IMR-90 (cell line): ENCODE results near the gene PDCD10. TPM values are rescaled to one million over a fixed set of nuclear protein-coding genes. Genes with fewer than 3 reads are reported as not detected.

Experiments used
- ATAC-seq: fragments of 200-7000 bp; cut with Tn5 transposase; 2 replicates; pipeline ENCODE4 v1.9.1; 2020; ENCODE audit warnings: low read depth, mild to moderate bottlenecking, moderate library complexity
- BruUV-seq: library from RNA; stranded (reverse); fragments of 400-500 nt; replicated peaks from 2 replicates; lab custom pipeline; 2021; lab: Mats Ljungman, UMichigan
- CTCF ChIA-PET: fragments of 300-600 bp; formaldehyde crosslinking; extraction: SDS; loops from one replicate; lab custom pipeline; 2021; ENCODE audit warnings: antibody characterized with exemption; lab: Yijun Ruan, JAX
- POLR2A ChIA-PET: fragments of 300-600 bp; sonication (Branson Sonifier 250); formaldehyde crosslinking; loops from one replicate; lab custom pipeline; 2022; ENCODE audit warnings: antibody characterized with exemption; ENCODE audit not compliant: unreplicated experiment; lab: Charles Lee
- DNase-seq: peaks from one replicate; pipeline ENCODE4 v3.0.0; 2013
- H2AFZ ChIP-seq: replicated peaks from 2 replicates; pipeline ENCODE3; 2013; ENCODE audit warnings: low read length, mild to moderate bottlenecking; ENCODE audit not compliant: poor library complexity
- H2AK5ac ChIP-seq: 2 replicates; pipeline ENCODE4 v1.6.1; 2013; ENCODE audit warnings: low read depth, low read length, inconsistent platforms
- H2AK9ac ChIP-seq: replicated peaks from 2 replicates; pipeline ENCODE3; 2013; ENCODE audit warnings: mild to moderate bottlenecking, low read depth, low read length, moderate library complexity; ENCODE audit not compliant: poor library complexity
- H2BK120ac ChIP-seq: 2 replicates; pipeline ENCODE4 v1.6.1; 2013; ENCODE audit warnings: low read depth, low read length, inconsistent platforms
- H2BK15ac ChIP-seq: 3 replicates; pipeline ENCODE4 v1.6.1; 2013; ENCODE audit warnings: low read depth, low read length, inconsistent platforms
- H2BK20ac ChIP-seq: 2 replicates; pipeline ENCODE4 v1.6.1; 2013; ENCODE audit warnings: low read depth, mild to moderate bottlenecking, inconsistent platforms, low read length, moderate library complexity
- H2BK5ac ChIP-seq: 2 replicates; pipeline ENCODE4 v1.6.1; 2013; ENCODE audit warnings: mild to moderate bottlenecking, low read depth, low read length, inconsistent platforms; ENCODE audit not compliant: poor library complexity, severe bottlenecking
- H3K14ac ChIP-seq: replicated peaks from 2 replicates; pipeline ENCODE4 v1.6.1; 2013; ENCODE audit warnings: low read depth, low read length, inconsistent platforms
- H3K18ac ChIP-seq: 2 replicates; pipeline ENCODE4 v1.6.1; 2013; ENCODE audit warnings: low read depth, low read length, control low read depth
- H3K23ac ChIP-seq: 2 replicates; pipeline ENCODE4 v1.6.1; 2013; ENCODE audit warnings: low read depth, low read length, inconsistent platforms
- H3K27ac ChIP-seq: 2 replicates; pipeline ENCODE4 v1.5.1; 2013; ENCODE audit warnings: mild to moderate bottlenecking, control low read depth, low read length; ENCODE audit not compliant: insufficient read depth
- H3K27me3 ChIP-seq: 2 replicates; pipeline ENCODE4 v1.6.1; 2013; ENCODE audit warnings: low read length; ENCODE audit not compliant: control insufficient read depth, insufficient read depth
- H3K36me3 ChIP-seq: 2 replicates; pipeline ENCODE4 v1.6.1; 2013; ENCODE audit warnings: low read length, mixed read lengths; ENCODE audit not compliant: control insufficient read depth, insufficient read depth
- H3K4ac ChIP-seq: 2 replicates; pipeline ENCODE4 v1.6.1; 2013; ENCODE audit warnings: low read depth, low read length, inconsistent platforms
- H3K4me1 ChIP-seq: 2 replicates; pipeline ENCODE4 v1.6.1; 2013; ENCODE audit warnings: low read length, mixed read lengths; ENCODE audit not compliant: control insufficient read depth, insufficient read depth
- H3K4me2 ChIP-seq: 2 replicates; pipeline ENCODE4 v1.6.1; 2013; ENCODE audit warnings: low read depth, mild to moderate bottlenecking, control low read depth, low read length, moderate library complexity
- H3K4me3 ChIP-seq: 2 replicates; pipeline ENCODE4 v1.5.1; 2013; ENCODE audit warnings: low read depth, mild to moderate bottlenecking, control low read depth, low read length, moderate library complexity; ENCODE audit not compliant: insufficient read depth
- H3K56ac ChIP-seq: 2 replicates; pipeline ENCODE4 v1.6.1; 2013; ENCODE audit warnings: low read length, inconsistent platforms; ENCODE audit not compliant: insufficient read depth; ENCODE audit errors: extremely low read depth
- H3K79me1 ChIP-seq, 2 experiments: 2 replicates each; pipeline ENCODE4 v1.6.1; 2013; ENCODE audit warnings: low read length in 2 of 2, inconsistent platforms in 1 of 2, low read depth in 1 of 2
- H3K9ac ChIP-seq: 2 replicates; pipeline ENCODE4 v1.6.1; 2013; ENCODE audit warnings: low read depth, low read length, control low read depth
- H3K9me1 ChIP-seq: 2 replicates; pipeline ENCODE4 v1.6.1; 2013; ENCODE audit warnings: low read length, inconsistent platforms; ENCODE audit not compliant: insufficient read depth
- H3K9me3 ChIP-seq: 2 replicates; pipeline ENCODE4 v1.6.1; 2013; ENCODE audit warnings: low read length; ENCODE audit not compliant: control insufficient read depth, insufficient read depth
- H4K20me1 ChIP-seq: 2 replicates; pipeline ENCODE4 v1.6.1; 2013; ENCODE audit warnings: low read length, inconsistent platforms; ENCODE audit not compliant: insufficient read depth
- H4K5ac ChIP-seq: 2 replicates; pipeline ENCODE4 v1.6.1; 2013; ENCODE audit warnings: mild to moderate bottlenecking, low read depth, low read length, control low read depth
- H4K8ac ChIP-seq, 2 experiments: 2 replicates each; pipeline ENCODE4 v1.6.1; 2013; ENCODE audit warnings: low read depth in 2 of 2, low read length in 2 of 2, control low read depth in 1 of 2, inconsistent platforms in 1 of 2
- H4K91ac ChIP-seq: 2 replicates; pipeline ENCODE4 v1.6.1; 2013; ENCODE audit warnings: low read depth, low read length, inconsistent platforms; ENCODE audit not compliant: insufficient read depth
- CHD1 ChIP-seq: IDR thresholded peaks from 2 replicates; pipeline ENCODE4 v1.6.1; 2012; ENCODE audit warnings: low read depth, low read length, improper control_type of control experiment
- FOS ChIP-seq: fragments of 150-350 bp; IDR thresholded peaks from 2 replicates; pipeline ENCODE4 v1.6.1; 2016; ENCODE audit warnings: low read depth, low read length
- WGBS, 2 experiments: methylation state at CpG; one replicate each; pipeline versions ENCODE4 v1.1.5 to v1.1.7; 2013; ENCODE audit warnings: missing lambda C conversion rate in 2 of 2; ENCODE audit not compliant: insufficient read length in 1 of 2; ENCODE audit errors: extremely low coverage in 2 of 2; 5-methylcytosine and 5-hydroxymethylcytosine counted together
- dilution Hi-C: fragments of 300-500 bp; cut with HindIII; formaldehyde crosslinking; loops from one replicate; pipeline ENCODE4 v1.14.3; 2018; ENCODE audit warnings: low sequenced_read_pairs; ENCODE audit not compliant: unreplicated experiment
- in situ Hi-C: fragments of 300-500 bp; cut with MboI; formaldehyde crosslinking; loops from 3 replicates; pipeline ENCODE4 v1.14.3; 2019; ENCODE audit warnings: low sequenced_read_pairs, inconsistent platforms, mixed read lengths
- intact Hi-C: fragments of 100-400 bp; cut with micrococcal nuclease; formaldehyde crosslinking; loops from 2 replicates; pipeline ENCODE4 v1.10.0; 2022
- polyA plus RNA-seq, 3 experiments: library from polyadenylated mRNA; depleted of rRNA; stranded (reverse); fragments of >200 nt; gene quantifications; 2 replicates each; pipeline ENCODE4 v1.2.3, GENCODE V29; 2012; ENCODE audit warnings: low replicate concordance in 1 of 3
- total RNA-seq: library from RNA; depleted of rRNA; stranded (reverse); fragments of >200 nt; gene quantifications from 2 replicates; pipeline ENCODE4 v1.2.3, GENCODE V29; 2012
- TF ChIP-seq, protein P1 (sequence below): fragments of 150-350 bp; IDR thresholded peaks from 2 replicates; pipeline ENCODE4 v1.6.1; 2016; ENCODE audit warnings: low read depth, mild to moderate bottlenecking, low read length, moderate library complexity, borderline replicate concordance

PDCD10 gene
- total and polyA plus RNA-seq, 2 of the 4 experiments (the other 2 are of a cell fraction), result 36.7 to 47.3 TPM

DNA sequence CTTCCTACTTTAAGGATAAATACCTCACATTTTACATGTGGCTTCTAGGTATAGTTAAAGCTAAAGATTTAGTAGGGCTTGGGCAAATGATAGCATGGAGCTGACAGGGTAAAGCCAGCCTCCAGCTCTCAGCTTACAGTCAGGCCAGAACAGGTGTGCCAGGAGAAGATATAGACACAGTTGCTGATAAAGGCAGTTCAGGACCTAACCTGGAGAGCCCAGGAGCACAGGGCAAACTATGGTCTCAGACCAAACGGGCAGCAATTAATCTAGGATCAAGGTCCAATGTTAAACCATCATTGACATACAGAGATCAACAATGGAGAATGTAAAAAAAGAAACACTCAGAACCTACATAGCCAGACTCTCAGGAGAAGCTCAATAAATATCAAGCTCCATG lies 84.9 kb downstream of the PDCD10 start:
- no peak overlapping the region for H2BK5ac ChIP-seq
- no peak overlapping the region for H3K4me2 ChIP-seq
- H3K18ac ChIP-seq, result no peak overlapping the region
- H3K4me1 ChIP-seq, result no peaks in the 10 kb centered on the region
- H3K27me3 ChIP-seq, result no peaks in the 10 kb centered on the region
- in situ Hi-C loops, result no loop called here
- DNase-seq, result no peak
- H3K36me3 ChIP-seq, result no peaks in the 10 kb centered on the region
- no peak overlapping the region for H2AK9ac ChIP-seq
- CTCF ChIA-PET, result no interaction called here
- H4K8ac ChIP-seq, result no peak overlapping the region
- H3K23ac ChIP-seq, result no peak overlapping the region
- no peaks in the 10 kb centered on the region for H3K79me1 ChIP-seq
- no peak overlapping the region for H3K27ac ChIP-seq
- no peaks in the 10 kb centered on the region for H3K9me1 ChIP-seq
- no peak overlapping the region for H4K5ac ChIP-seq
- no peak overlapping the region for H2BK120ac ChIP-seq
- no peak overlapping the region for H3K9ac ChIP-seq
- dilution Hi-C loops, result no loop called here
- BruUV-seq, result no TSS peak
- intact Hi-C loops, result no loop called here
- no peak overlapping the region for H4K91ac ChIP-seq
- no peaks in the 10 kb centered on the region for H3K9me3 ChIP-seq
- no peak overlapping the region for H2BK20ac ChIP-seq
- WGBS, 2 experiments, result no CpG with 5 or more reads among the region's 1 CpG
- TF ChIP-seq CHD1 (no peak), FOS (no peak)
- TF ChIP-seq, protein P1, sequence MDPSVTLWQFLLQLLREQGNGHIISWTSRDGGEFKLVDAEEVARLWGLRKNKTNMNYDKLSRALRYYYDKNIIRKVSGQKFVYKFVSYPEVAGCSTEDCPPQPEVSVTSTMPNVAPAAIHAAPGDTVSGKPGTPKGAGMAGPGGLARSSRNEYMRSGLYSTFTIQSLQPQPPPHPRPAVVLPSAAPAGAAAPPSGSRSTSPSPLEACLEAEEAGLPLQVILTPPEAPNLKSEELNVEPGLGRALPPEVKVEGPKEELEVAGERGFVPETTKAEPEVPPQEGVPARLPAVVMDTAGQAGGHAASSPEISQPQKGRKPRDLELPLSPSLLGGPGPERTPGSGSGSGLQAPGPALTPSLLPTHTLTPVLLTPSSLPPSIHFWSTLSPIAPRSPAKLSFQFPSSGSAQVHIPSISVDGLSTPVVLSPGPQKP, result no peak
- no peak overlapping the region for H2AFZ ChIP-seq
- H2AK5ac ChIP-seq, result no peak overlapping the region
- H4K20me1 ChIP-seq, result no peaks in the 10 kb centered on the region
- POLR2A ChIA-PET, result no interaction called here
- ATAC-seq, result no peak
- no peak overlapping the region for H3K56ac ChIP-seq
- H3K14ac ChIP-seq, result no peak overlapping the region
- no peak overlapping the region for H3K4me3 ChIP-seq
- no peak overlapping the region for H2BK15ac ChIP-seq
- H3K4ac ChIP-seq, result no peak overlapping the region
